ENCODE data around the gene EVI5.
"Not testable (repeated sequence)": the region's sequence is repeated elsewhere in the genome, so short reads cannot be mapped to it uniquely, and the experiment has no call there.

The EVI5 gene

GRCh38 chr1:92690212-92690906, 94.5 kb downstream of the EVI5 start:
- DNase-seq (ENCODE audit: low read depth): no peak

GRCh38 chr1:92679980-92680379, 104.9 kb downstream of the EVI5 start:
- DNase-seq (ENCODE audit: low read depth): no peak

GRCh38 chr1:92663775-92664174, 121.1 kb downstream of the EVI5 start:
- DNase-seq (ENCODE audit: low read depth): no peak

- DNase-seq (ENCODE audit: low read depth): no peak
These were observed 122.9 kb downstream of the EVI5 start for GRCh38 chr1:92662048-92662447.

- DNase-seq (ENCODE audit: low read depth): no peak
These were observed 127.2 kb downstream of the EVI5 start for GRCh38 chr1:92657701-92658100.

GRCh38 chr1:92655197-92655801, 129.6 kb downstream of the EVI5 start:
- no peak for DNase-seq (ENCODE audit: low read depth)

- no peak for DNase-seq (ENCODE audit: low read depth)
These were observed 131.1 kb downstream of the EVI5 start for GRCh38 chr1:92653605-92654381.

GRCh38 chr1:92640686-92641085, 144.2 kb downstream of the EVI5 start:
- not testable (repeated sequence) for DNase-seq (ENCODE audit: low read depth)

GRCh38 chr1:92638498-92638897, 146.4 kb downstream of the EVI5 start:
- DNase-seq (ENCODE audit: low read depth): no peak

- DNase-seq (ENCODE audit: low read depth): not testable (repeated sequence)
These were observed 149.7 kb downstream of the EVI5 start for GRCh38 chr1:92635203-92635602.

- no peak for DNase-seq (ENCODE audit: low read depth)
These were observed 161.6 kb downstream of the EVI5 start for GRCh38 chr1:92623187-92623778.

GRCh38 chr1:92619466-92620189, 165.3 kb downstream of the EVI5 start:
- DNase-seq (ENCODE audit: low read depth): no peak

- DNase-seq (ENCODE audit: low read depth): no peak
These were observed 183.9 kb downstream of the EVI5 start for GRCh38 chr1:92601044-92601443.

GRCh38 chr1:92599184-92599583, 185.7 kb downstream of the EVI5 start:
- no peak for DNase-seq (ENCODE audit: low read depth)

GRCh38 chr1:92589361-92589760, 195.5 kb downstream of the EVI5 start:
- DNase-seq (ENCODE audit: low read depth): not testable (repeated sequence)

- no peak for DNase-seq (ENCODE audit: low read depth)
These were observed 197.5 kb downstream of the EVI5 start for GRCh38 chr1:92587445-92587844.

- DNase-seq (ENCODE audit: low read depth): no peak
These were observed 199.1 kb downstream of the EVI5 start for GRCh38 chr1:92585831-92586230.

GRCh38 chr1:92584810-92585209, 200.1 kb downstream of the EVI5 start:
- DNase-seq (ENCODE audit: low read depth): not testable (repeated sequence)

- DNase-seq (ENCODE audit: low read depth): no peak
These were observed 200.8 kb downstream of the EVI5 start for GRCh38 chr1:92583821-92584760.

GRCh38 chr1:92577261-92577895, 207.5 kb downstream of the EVI5 start:
- DNase-seq (ENCODE audit: low read depth): no peak
